MM.1S (cell line): ENCODE data around the gene ZCCHC3.

Experiments used
- DNase-seq: peaks from one replicate; pipeline ENCODE4 v3.0.0-alpha.2; 2015
- H2AFZ ChIP-seq: fragments of 300-600 bp; sonication (generic); 2 replicates; pipeline ENCODE4 v1.6.0; 2016; ENCODE audit warnings: antibody characterized with exemption, low read length
- H3F3A ChIP-seq: fragments of 300-600 bp; sonication (generic); 2 replicates; pipeline ENCODE4 v1.6.1; 2016; ENCODE audit warnings: mild to moderate bottlenecking, antibody characterized with exemption, low read length, moderate library complexity, mixed read lengths; ENCODE audit not compliant: insufficient read depth
- H3K27ac ChIP-seq: fragments of 300-600 bp; sonication (generic); 2 replicates; pipeline ENCODE4 v1.5.1; 2016; ENCODE audit warnings: mild to moderate bottlenecking, low read length
- H3K27me3 ChIP-seq: fragments of 300-600 bp; sonication (generic); replicated peaks from 2 replicates; pipeline ENCODE4 v1.6.0; 2016; ENCODE audit warnings: low read length; ENCODE audit not compliant: insufficient read depth
- H3K36me3 ChIP-seq: fragments of 300-600 bp; sonication (generic); replicated peaks from 2 replicates; pipeline ENCODE4 v1.6.1; 2016; ENCODE audit warnings: mild to moderate bottlenecking, low read length, mixed read lengths; ENCODE audit not compliant: insufficient read depth
- H3K4me1 ChIP-seq: fragments of 300-600 bp; sonication (generic); 2 replicates; pipeline ENCODE4 v1.6.1; 2016; ENCODE audit warnings: low read length, mixed read lengths
- H3K4me2 ChIP-seq: fragments of 300-600 bp; sonication (generic); 2 replicates; pipeline ENCODE4 v1.6.0; 2016; ENCODE audit warnings: low read depth, low read length
- H3K4me3 ChIP-seq: fragments of 300-600 bp; sonication (generic); 2 replicates; pipeline ENCODE4 v1.5.1; 2016; ENCODE audit warnings: low read length, mixed read lengths
- H3K79me2 ChIP-seq: fragments of 300-600 bp; sonication (generic); 2 replicates; pipeline ENCODE4 v1.6.1; 2016; ENCODE audit warnings: mixed run types, low read length, mixed read lengths
- H3K9ac ChIP-seq: fragments of 300-600 bp; sonication (generic); 2 replicates; pipeline ENCODE4 v1.6.1; 2016; ENCODE audit warnings: low read length, mixed read lengths
- H3K9me2 ChIP-seq: fragments of 300-600 bp; sonication (generic); replicated peaks from 2 replicates; pipeline ENCODE4 v1.6.1; 2016; ENCODE audit warnings: mild to moderate bottlenecking, low read length, mixed read lengths; ENCODE audit not compliant: insufficient read depth
- H3K9me3 ChIP-seq: fragments of 300-600 bp; sonication (generic); replicated peaks from 2 replicates; pipeline ENCODE4 v1.6.1; 2016; ENCODE audit warnings: mild to moderate bottlenecking, low read length, mixed read lengths; ENCODE audit not compliant: insufficient read depth
- H4K20me1 ChIP-seq: fragments of 300-600 bp; sonication (generic); 2 replicates; pipeline ENCODE4 v1.6.1; 2016; ENCODE audit warnings: mild to moderate bottlenecking, low read length, moderate library complexity, mixed read lengths; ENCODE audit not compliant: insufficient read depth
- CTCF ChIP-seq: fragments of 300-600 bp; sonication (generic); IDR thresholded peaks from 2 replicates; pipeline ENCODE4 v1.5.1; 2016; ENCODE audit warnings: antibody characterized with exemption, low read length, mixed read lengths
- EZH2 ChIP-seq: fragments of 300-600 bp; sonication (generic); optimal IDR thresholded peaks from 2 replicates; pipeline ENCODE3; 2017; ENCODE audit warnings: low read depth, mild to moderate bottlenecking, antibody characterized with exemption, low read length, mixed read lengths
- EZH2phosphoT487 ChIP-seq: fragments of 300-600 bp; sonication (generic); IDR thresholded peaks from 2 replicates; pipeline ENCODE4 v1.6.1; 2018; ENCODE audit warnings: antibody characterized with exemption, low read length

ZCCHC3 gene

DNA sequence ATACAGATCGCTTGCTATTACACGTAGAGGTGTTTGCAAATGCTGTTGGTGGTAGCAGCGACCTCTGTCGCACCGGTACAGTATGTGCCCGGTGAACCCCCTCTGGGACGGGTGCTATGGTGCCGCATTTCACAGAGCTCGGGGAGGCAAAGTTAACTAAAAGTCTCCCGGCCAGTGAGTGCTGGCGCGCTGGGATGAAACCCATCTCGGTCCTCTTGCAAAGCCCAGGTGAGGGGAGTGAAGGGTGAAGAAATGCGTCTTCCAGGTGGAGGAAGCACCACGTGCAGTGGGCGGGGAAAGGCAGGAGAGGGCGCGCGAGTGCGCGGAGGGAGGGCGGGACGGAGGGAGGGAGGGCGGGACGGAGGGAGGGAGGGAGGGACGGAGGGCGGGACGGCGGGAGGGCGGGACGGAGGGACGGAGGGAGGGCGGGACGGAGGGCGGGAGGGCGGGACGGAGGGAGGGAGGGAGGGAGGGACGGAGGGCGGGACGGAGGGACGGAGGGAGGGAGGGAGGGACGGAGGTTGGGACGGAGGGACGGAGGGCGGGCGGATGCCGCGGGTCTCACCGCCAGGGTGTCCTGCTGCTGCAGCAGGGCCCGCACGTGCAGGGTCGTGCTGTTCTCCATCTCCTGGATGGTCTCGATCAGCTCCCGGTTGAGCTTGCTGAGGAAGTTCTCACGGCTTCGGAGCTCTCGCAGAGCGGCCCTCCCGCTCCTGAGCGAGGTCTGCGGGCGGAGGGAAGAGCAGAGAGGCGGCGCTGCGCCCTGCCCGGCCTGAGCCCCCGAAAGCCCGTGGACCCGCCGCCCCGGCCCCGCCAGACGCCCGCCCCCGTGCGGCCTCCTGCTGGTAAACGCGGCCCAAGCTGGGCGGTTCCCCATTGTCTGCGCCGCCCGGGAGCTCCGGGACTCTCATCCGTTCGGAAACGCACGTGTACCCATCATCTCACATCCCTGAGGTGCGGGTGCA, 18.5 kb upstream of the ZCCHC3 start:
- no peak for TF ChIP-seq EZH2phosphoT487
- TF ChIP-seq CTCF = no peak
- TF ChIP-seq EZH2 = no peak
- Histone ChIP-seq H3K9me2 (no peaks in the 10 kb centered on the region), H4K20me1 (no peaks in the 10 kb centered on the region), H3K9ac (no peak overlapping the region), H2AFZ (no peak overlapping the region), H3K36me3 (no peaks in the 10 kb centered on the region), H3K4me2 (no peak overlapping the region), H3K27me3 (no peaks in the 10 kb centered on the region), H3K4me3 (no peak overlapping the region), H3F3A (no peaks in the 10 kb centered on the region), H3K79me2 (no peaks in the 10 kb centered on the region), H3K27ac (no peak overlapping the region), H3K9me3 (no peaks in the 10 kb centered on the region), H3K4me1 (no peaks in the 10 kb centered on the region)
- DNase-seq = no peak

GRCh38 chr20:284172-284571, 13.2 kb upstream of the ZCCHC3 start:
- H3F3A ChIP-seq = no peaks in the 10 kb centered on the region
- no peak overlapping the region for H2AFZ ChIP-seq
- H3K27me3 ChIP-seq = no peaks in the 10 kb centered on the region
- no peaks in the 10 kb centered on the region for H3K4me1 ChIP-seq
- H4K20me1 ChIP-seq = no peaks in the 10 kb centered on the region
- no peaks in the 10 kb centered on the region for H3K36me3 ChIP-seq
- no peak for DNase-seq
- no peaks in the 10 kb centered on the region for H3K9me2 ChIP-seq
- no peak overlapping the region for H3K4me2 ChIP-seq
- H3K9ac ChIP-seq = no peak overlapping the region
- H3K27ac ChIP-seq = no peak overlapping the region
- H3K79me2 ChIP-seq = no peaks in the 10 kb centered on the region
- H3K9me3 ChIP-seq = no peaks in the 10 kb centered on the region
- no peak for TF ChIP-seq CTCF
- no peak overlapping the region for H3K4me3 ChIP-seq

- H3K9me3 ChIP-seq = no peaks in the 10 kb centered on the region
- H3K4me3 ChIP-seq = no peak overlapping the region
- DNase-seq = no peak
- H3K4me1 ChIP-seq = peaks cover 7% of the 10 kb centered on the region
- no peak overlapping the region for H3K4me2 ChIP-seq
- H2AFZ ChIP-seq = no peak overlapping the region
- H3K9ac ChIP-seq = no peak overlapping the region
- H3K79me2 ChIP-seq = 0 out of 2 replicates have a peak, but pooled peaks cover 3% of the 10 kb centered on the region
- no peak overlapping the region for H3K27ac ChIP-seq
- no peaks in the 10 kb centered on the region for H3K9me2 ChIP-seq
- TF ChIP-seq CTCF = no peak
- TF ChIP-seq EZH2phosphoT487 = no peak
- TF ChIP-seq EZH2 = no peak
- H3F3A ChIP-seq = no peaks in the 10 kb centered on the region
- no peaks in the 10 kb centered on the region for H3K27me3 ChIP-seq
- H3K36me3 ChIP-seq = no peaks in the 10 kb centered on the region
- H4K20me1 ChIP-seq = no peaks in the 10 kb centered on the region
Observed at GRCh38 chr20:286508-286907, 10.9 kb upstream of the ZCCHC3 start.
